Retinal pigment epithelial cell (primary cell): ENCODE results near the gene NRAP.

Experiments
- DNase-seq: peaks from one replicate; pipeline ENCODE4 v3.0.0-alpha.2; 2010; ENCODE audit warnings: low read depth
- H3K4me3 ChIP-seq: 2 replicates; pipeline ENCODE4 v1.5.1; 2011; ENCODE audit warnings: mild to moderate bottlenecking, low read length, control low read depth, moderate library complexity
- CTCF ChIP-seq: conservative IDR thresholded peaks from 2 replicates; pipeline ENCODE4 v1.5.1; 2011; ENCODE audit warnings: low read depth, low read length, control low read depth, inconsistent platforms

NRAP gene

GRCh38 chr10:113626809-113627355 lies 37.0 kb downstream of the NRAP start:
- TF ChIP-seq CTCF, result no peak
- no peak overlapping the region for H3K4me3 ChIP-seq
- no peak for DNase-seq

GRCh38 chr10:113625461-113626186 lies 38.2 kb downstream of the NRAP start:
- no peak for DNase-seq
- no peak for TF ChIP-seq CTCF
- no peak overlapping the region for H3K4me3 ChIP-seq

GRCh38 chr10:113622831-113623230 lies 41.0 kb downstream of the NRAP start:
- no peak for TF ChIP-seq CTCF

GRCh38 chr10:113621799-113622198 lies 42.0 kb downstream of the NRAP start:
- no peak overlapping the region for H3K4me3 ChIP-seq
- no peak for TF ChIP-seq CTCF
- DNase-seq, result no peak

More at GRCh38 chr10:113622831-113623230, 41.0 kb downstream of the NRAP start:
- no peak for DNase-seq
- H3K4me3 ChIP-seq, result no peak overlapping the region

GRCh38 chr10:113620936-113621335 lies 42.9 kb downstream of the NRAP start:
- no peak overlapping the region for H3K4me3 ChIP-seq
- TF ChIP-seq CTCF, result no peak
- no peak for DNase-seq

- TF ChIP-seq CTCF, result no peak
- H3K4me3 ChIP-seq, result no peak overlapping the region
- DNase-seq, result no peak
Measured at GRCh38 chr10:113620511-113620910, 43.3 kb downstream of the NRAP start.

- no peak for DNase-seq
- no peak for TF ChIP-seq CTCF
- no peak overlapping the region for H3K4me3 ChIP-seq
Measured at GRCh38 chr10:113619401-113619800, 44.4 kb downstream of the NRAP start.
